Karpas-422 (cell line): ENCODE data around the gene LRRC27. TPM values are rescaled to one million over a fixed set of nuclear protein-coding genes. Genes with fewer than 3 reads are reported as not detected.

Experiments
- DNase-seq: peaks from one replicate; pipeline ENCODE4 v3.0.0-alpha.2; 2015
- H2AFZ ChIP-seq: fragments of 200-600 bp; sonication (generic); 2 replicates; pipeline ENCODE4 v1.6.1; 2014; ENCODE audit warnings: antibody characterized with exemption, low read length, mixed read lengths
- H3K27ac ChIP-seq: fragments of 200-600 bp; sonication (generic); 2 replicates; pipeline ENCODE4 v1.5.1; 2014; ENCODE audit warnings: mild to moderate bottlenecking, low read length, moderate library complexity
- H3K27me3 ChIP-seq: fragments of 200-600 bp; sonication (generic); 2 replicates; pipeline ENCODE4 v1.6.1; 2014; ENCODE audit warnings: low read length, mixed read lengths
- H3K36me3 ChIP-seq: fragments of 200-600 bp; sonication (generic); 2 replicates; pipeline ENCODE4 v1.6.1; 2014; ENCODE audit warnings: low read length, mixed read lengths; ENCODE audit not compliant: insufficient read depth
- H3K4me1 ChIP-seq: fragments of 200-600 bp; sonication (generic); 2 replicates; pipeline ENCODE4 v1.6.1; 2014; ENCODE audit warnings: mild to moderate bottlenecking, low read length, mixed read lengths
- H3K4me2 ChIP-seq: fragments of 200-600 bp; sonication (generic); 2 replicates; pipeline ENCODE4 v1.6.1; 2014; ENCODE audit warnings: low read length, low read depth, mild to moderate bottlenecking; ENCODE audit not compliant: poor library complexity, severe bottlenecking
- H3K4me3 ChIP-seq: fragments of 200-600 bp; sonication (generic); 2 replicates; pipeline ENCODE4 v1.5.1; 2014; ENCODE audit warnings: mild to moderate bottlenecking, antibody characterized with exemption, low read length, mixed read lengths
- H3K79me2 ChIP-seq: fragments of 200-600 bp; sonication (generic); 2 replicates; pipeline ENCODE4 v1.6.1; 2014; ENCODE audit warnings: mild to moderate bottlenecking, low read length, mixed read lengths
- H3K9ac ChIP-seq: fragments of 200-600 bp; sonication (generic); 2 replicates; pipeline ENCODE4 v1.6.0; 2014; ENCODE audit warnings: low read length
- H3K9me2 ChIP-seq: fragments of 200-600 bp; sonication (generic), shearing (Covaris generic); replicated peaks from 2 replicates; pipeline ENCODE4 v1.6.0; 2014; ENCODE audit warnings: mild to moderate bottlenecking, low read length, moderate library complexity; ENCODE audit not compliant: insufficient read depth
- H3K9me3 ChIP-seq: fragments of 300-700, 200-600 bp; sonication (generic); 2 replicates; pipeline ENCODE4 v1.6.1; 2014; ENCODE audit warnings: low read length, mixed read lengths
- H4K20me1 ChIP-seq: fragments of 200-600 bp; sonication (generic); 2 replicates; pipeline ENCODE4 v1.6.1; 2014; ENCODE audit warnings: mild to moderate bottlenecking, antibody characterized with exemption, low read length, low read depth; ENCODE audit not compliant: insufficient read depth
- total RNA-seq: library from RNA; depleted of rRNA; stranded (reverse); fragments of >200 nt; shearing (Covaris generic); gene quantifications from 2 replicates; pipeline ENCODE4 v1.2.3, GENCODE V29; 2014; ENCODE audit warnings: low replicate concordance

The LRRC27 gene
- total RNA-seq, 1 experiment from 2014 or later = 2.2 TPM

DNA sequence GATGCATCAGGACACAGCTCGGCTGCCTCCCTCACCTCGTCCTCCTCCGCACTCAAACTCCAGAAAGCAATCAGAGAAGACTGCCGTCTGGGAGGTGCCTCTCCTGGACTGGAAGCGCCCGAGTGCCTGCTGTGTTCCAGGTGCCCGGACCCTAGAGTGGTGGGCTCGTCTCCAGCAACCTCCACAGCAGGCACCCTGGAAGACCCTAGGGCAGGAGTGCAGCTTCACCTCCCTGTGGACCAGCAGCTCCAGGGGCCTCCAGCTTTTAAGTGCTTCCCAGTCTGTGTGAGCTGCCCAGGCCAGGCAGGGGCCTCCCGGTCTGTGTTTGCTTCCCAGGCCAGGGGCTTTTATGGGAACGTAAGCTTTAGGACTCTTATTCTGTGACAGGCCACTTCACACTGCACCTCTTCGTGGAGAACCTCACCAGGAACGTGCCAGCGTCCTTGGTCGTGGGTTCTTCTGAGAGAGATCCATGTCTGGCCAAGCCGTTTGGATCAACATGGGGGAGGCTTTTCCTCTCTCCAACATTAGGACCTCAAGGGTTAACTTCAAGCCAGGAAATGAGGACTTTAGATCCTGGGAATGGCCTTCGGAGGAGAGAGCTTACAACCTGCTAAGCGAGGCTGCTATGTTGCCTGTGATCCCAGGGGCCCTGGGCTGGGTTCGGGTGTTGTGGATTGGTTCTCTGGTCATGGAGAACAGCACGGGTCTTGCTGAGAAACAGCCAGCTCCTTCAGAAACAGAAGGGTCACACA lies 59.1 kb downstream of the LRRC27 start:
- Histone ChIP-seq H3K4me2 (no peak overlapping the region), H3K4me3 (no peak overlapping the region), H4K20me1 (no peaks in the 10 kb centered on the region), H3K79me2 (no peaks in the 10 kb centered on the region), H3K9me2 (no peaks in the 10 kb centered on the region), H3K36me3 (no peaks in the 10 kb centered on the region), H3K27ac (no peak overlapping the region), H3K9me3 (no peaks in the 10 kb centered on the region), H3K27me3 (no peaks in the 10 kb centered on the region), H2AFZ (no peak overlapping the region), H3K4me1 (peaks cover 6% of the 10 kb centered on the region), H3K9ac (no peak overlapping the region)
- DNase-seq = no peak

DNA sequence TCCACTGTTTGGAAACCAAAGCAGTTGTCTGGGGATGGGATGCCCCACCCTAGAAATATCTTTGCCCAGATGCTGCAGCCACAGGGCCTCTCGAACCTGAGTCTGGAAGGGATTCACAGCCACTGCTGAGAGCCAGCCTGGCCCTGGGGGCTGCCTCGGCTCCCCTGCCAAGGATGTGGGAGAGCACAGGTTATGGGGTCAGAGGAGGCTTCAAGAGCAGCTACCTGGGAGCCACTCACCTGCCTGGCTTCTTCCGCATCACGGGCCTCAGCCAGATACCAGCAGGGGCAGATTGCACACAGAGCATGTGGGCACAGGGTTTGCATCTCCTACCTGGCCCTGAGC lies 59.7 kb downstream of the LRRC27 start:
- Histone ChIP-seq H3K9me3 (no peaks in the 10 kb centered on the region), H3K4me1 (peaks cover 6% of the 10 kb centered on the region), H3K4me3 (no peak overlapping the region), H2AFZ (no peak overlapping the region), H3K4me2 (no peak overlapping the region), H3K27me3 (no peaks in the 10 kb centered on the region), H3K9me2 (no peaks in the 10 kb centered on the region), H3K9ac (no peak overlapping the region), H3K27ac (no peak overlapping the region), H3K36me3 (no peaks in the 10 kb centered on the region), H3K79me2 (no peaks in the 10 kb centered on the region), H4K20me1 (no peaks in the 10 kb centered on the region)
- DNase-seq = no peak

DNA sequence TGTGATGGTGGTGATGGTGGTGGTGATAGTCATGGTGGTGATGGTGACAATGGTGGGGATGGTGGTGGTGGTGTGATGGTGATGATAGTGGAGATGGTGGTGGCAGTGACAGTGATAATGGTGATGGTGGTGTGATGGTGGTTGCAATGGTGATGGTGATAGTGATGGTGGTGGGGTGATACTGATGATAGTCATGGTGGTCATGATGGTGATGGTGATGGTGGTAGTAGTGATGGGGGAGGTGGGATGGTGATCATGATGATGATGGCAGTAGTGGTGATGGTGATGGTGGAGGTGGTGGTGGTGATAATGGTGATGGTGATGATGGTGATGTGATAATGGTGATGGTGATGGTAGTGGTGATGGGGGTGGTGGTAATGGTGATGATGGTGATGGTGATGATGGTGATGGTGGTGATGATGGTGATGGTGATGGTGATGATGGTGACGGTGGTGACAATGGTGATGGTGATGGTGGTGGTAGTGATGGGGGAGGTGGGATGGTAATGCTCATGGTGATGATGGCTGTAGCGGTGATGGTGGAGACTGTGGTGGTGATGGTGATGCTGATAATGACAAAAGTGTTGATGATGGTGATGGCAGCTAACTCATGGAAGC lies 60.3 kb downstream of the LRRC27 start:
- Histone ChIP-seq H3K27ac (no peak overlapping the region), H3K36me3 (no peaks in the 10 kb centered on the region)
- no peak for DNase-seq

DNA sequence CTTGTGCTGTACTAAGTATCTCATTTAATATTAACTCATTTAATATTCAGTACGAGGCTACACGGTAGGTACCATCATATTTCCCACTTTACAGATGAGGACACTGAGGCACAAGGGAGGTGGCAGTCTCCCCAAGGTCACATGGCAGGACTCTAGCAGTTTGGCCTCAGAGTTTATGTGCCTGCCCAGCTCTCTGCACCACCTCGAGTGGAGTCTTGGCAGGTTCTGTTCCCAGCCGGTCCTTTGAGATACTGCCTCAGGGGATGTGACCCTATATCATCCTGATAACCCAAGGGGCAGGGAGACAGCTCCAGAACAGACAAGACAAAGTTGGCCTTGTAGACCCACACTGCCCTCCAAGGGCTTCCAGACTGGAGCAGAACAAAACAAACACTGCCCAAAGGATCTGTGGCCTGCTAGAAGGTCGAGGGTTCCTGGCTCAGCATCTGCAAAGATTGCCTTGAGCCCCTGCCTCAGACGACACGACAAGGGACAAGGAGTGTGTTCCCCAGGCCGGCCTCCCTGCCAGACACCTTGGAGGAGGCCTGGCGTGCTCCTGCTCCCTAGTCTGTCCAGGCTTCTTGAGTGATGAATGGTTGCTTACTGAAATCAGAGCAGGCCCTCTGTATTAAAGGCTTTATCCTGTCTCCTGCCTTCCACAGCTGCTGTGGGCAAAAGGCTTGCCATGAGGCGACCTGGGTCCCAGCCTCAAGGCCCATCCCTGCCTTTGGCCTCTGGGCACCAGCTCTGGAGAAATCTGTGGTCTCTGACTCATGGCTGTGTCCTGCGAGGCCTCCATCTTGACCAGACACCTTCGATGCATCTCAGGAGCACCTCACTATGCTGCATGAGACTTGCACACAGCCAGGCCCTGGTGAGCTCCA lies 61.1 kb downstream of the LRRC27 start:
- Histone ChIP-seq H3K9me2 (no peaks in the 10 kb centered on the region), H3K9ac (no peak overlapping the region), H4K20me1 (0 out of 2 replicates have a peak, but pooled peaks cover under 1% of the 10 kb centered on the region), H3K27ac (no peak overlapping the region), H3K4me2 (no peak overlapping the region), H3K79me2 (no peaks in the 10 kb centered on the region), H3K27me3 (no peaks in the 10 kb centered on the region), H3K4me3 (no peak overlapping the region), H3K4me1 (peaks cover 7% of the 10 kb centered on the region), H2AFZ (no peak overlapping the region), H3K36me3 (no peaks in the 10 kb centered on the region), H3K9me3 (no peaks in the 10 kb centered on the region)
- DNase-seq = no peak

More for the DNA sequence above, 60.3 kb downstream of the LRRC27 start:
- no peaks in the 10 kb centered on the region for H4K20me1 ChIP-seq
- no peaks in the 10 kb centered on the region for H3K27me3 ChIP-seq
- H2AFZ ChIP-seq = no peak overlapping the region
- no peaks in the 10 kb centered on the region for H3K79me2 ChIP-seq
- no peaks in the 10 kb centered on the region for H3K9me2 ChIP-seq
- no peaks in the 10 kb centered on the region for H3K9me3 ChIP-seq
- H3K4me1 ChIP-seq = peaks cover 6% of the 10 kb centered on the region
- no peak overlapping the region for H3K4me2 ChIP-seq
- no peak overlapping the region for H3K9ac ChIP-seq
- no peak overlapping the region for H3K4me3 ChIP-seq

DNA sequence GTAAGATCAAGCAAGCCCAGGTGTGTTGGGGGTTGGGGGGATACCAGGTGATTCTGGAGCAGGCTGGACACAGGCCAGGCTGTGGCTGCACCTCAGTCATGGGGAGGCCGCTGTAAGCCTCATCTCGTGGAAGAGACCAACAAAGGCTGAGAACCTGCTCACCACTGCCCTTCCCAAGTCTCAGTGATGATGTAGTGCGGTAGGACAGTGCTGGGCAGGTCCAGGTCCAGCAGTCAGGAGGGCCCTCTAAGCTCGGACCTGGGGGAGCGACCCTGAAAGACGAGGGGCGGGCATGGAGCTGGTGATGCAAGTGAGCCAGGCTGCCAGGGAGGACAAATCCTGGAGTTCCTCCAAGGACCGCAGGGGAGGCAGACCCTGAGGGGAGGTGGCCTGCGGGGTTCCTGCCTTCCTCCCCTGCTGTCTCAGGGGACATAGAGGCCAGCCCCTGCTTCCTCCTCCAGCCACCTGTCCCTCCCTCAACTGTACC lies 61.7 kb downstream of the LRRC27 start:
- Histone ChIP-seq H2AFZ (no peak overlapping the region), H3K79me2 (no peaks in the 10 kb centered on the region), H3K9me3 (no peaks in the 10 kb centered on the region), H4K20me1 (0 out of 2 replicates have a peak, but pooled peaks cover 4% of the 10 kb centered on the region), H3K9me2 (no peaks in the 10 kb centered on the region), H3K4me2 (no peak overlapping the region), H3K27me3 (no peaks in the 10 kb centered on the region), H3K36me3 (no peaks in the 10 kb centered on the region), H3K4me1 (peaks cover 12% of the 10 kb centered on the region), H3K4me3 (no peak overlapping the region), H3K9ac (no peak overlapping the region), H3K27ac (no peak overlapping the region)
- DNase-seq = no peak

DNA sequence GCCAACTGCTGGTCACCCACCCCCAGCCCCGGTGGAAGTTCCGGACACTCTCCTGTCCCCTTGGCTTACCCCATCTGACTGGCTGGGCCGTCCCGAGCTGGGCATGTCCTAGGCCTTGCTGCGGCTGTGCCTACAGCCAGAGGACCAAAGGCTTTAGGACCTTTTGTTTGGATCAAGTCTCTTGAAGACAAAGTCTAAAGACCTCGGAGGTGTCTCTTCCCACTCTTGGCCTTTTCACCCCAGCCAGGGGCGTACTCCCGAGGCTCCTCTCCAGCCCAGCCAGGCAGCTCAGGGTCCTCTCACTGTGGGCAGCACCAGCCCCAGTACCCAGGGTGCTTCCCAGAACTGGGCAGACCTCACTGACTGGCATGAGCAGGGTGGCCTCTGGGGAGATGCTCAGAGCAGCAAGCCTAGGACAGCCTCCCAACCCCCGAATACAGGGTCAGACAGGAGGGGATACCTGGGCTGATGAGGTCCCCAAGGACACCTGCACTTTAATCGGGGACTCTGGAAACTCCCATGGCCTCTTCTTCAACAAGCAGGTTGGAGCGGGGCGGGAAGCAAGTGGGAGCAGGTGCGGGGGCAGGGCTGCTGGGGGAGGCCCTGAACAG lies 62.3 kb downstream of the LRRC27 start:
- H3K9ac ChIP-seq = no peak overlapping the region
- peaks cover 18% of the 10 kb centered on the region for H3K4me1 ChIP-seq
- H3K27ac ChIP-seq = no peak overlapping the region
- peaks cover 4% of the 10 kb centered on the region; the same call in 1 of the 2 replicates for H4K20me1 ChIP-seq
- no peak for DNase-seq
- no peaks in the 10 kb centered on the region for H3K79me2 ChIP-seq
- no peak overlapping the region for H3K4me3 ChIP-seq
- no peaks in the 10 kb centered on the region for H3K27me3 ChIP-seq
- H3K9me3 ChIP-seq = no peaks in the 10 kb centered on the region
- H3K4me2 ChIP-seq = no peak overlapping the region
- H2AFZ ChIP-seq = no peak overlapping the region
- no peaks in the 10 kb centered on the region for H3K36me3 ChIP-seq
- H3K9me2 ChIP-seq = no peaks in the 10 kb centered on the region

DNA sequence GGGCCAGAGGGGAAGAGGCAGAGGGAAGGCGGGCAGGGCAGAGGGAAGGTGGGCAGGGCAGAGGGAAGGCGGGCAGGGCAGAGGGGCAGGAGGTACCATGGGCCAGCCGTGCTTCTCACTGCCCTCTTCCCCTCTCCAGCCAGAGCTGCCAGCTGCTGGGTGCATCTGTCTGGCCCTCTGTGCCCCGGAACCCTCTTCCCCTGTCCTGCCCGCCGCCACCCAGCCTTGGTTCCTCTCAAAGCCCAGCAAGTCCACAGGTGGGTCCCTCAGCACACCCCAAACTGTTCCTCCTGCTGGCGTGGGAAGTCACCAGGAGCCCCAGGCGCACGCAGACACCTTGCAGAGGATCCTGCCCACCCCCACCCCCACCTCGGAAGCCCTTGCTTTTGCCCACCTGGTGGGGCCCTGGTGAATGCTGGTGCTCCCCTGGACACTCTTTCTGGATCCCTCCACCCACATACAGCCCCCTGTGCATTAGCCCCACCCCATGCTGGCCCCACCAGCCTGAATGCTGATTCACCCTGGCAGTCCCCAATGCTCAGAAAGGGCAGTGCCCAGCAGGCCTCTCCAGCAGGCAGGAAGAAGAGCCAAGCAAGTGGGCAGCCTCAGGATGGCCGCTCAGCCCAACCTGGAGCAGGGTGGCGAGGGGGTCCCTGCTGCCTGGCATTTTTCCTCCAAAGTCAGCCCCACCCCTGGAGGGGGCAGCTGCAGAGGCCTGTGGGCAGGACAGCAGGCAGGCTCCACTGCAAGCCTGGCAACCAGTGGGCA lies 63.1 kb downstream of the LRRC27 start:
- H3K27me3 ChIP-seq = no peaks in the 10 kb centered on the region
- peaks cover 20% of the 10 kb centered on the region for H3K4me1 ChIP-seq
- no peak overlapping the region for H3K27ac ChIP-seq
- no peak overlapping the region for H2AFZ ChIP-seq
- H3K9ac ChIP-seq = no peak overlapping the region
- no peak for DNase-seq
- H3K4me3 ChIP-seq = no peak overlapping the region
- H3K79me2 ChIP-seq = no peaks in the 10 kb centered on the region
- no peak overlapping the region for H3K4me2 ChIP-seq
- no peaks in the 10 kb centered on the region for H3K36me3 ChIP-seq
- no peaks in the 10 kb centered on the region for H3K9me3 ChIP-seq
- H4K20me1 ChIP-seq = peaks cover 12% of the 10 kb centered on the region; the same call in 1 of the 2 replicates
- no peaks in the 10 kb centered on the region for H3K9me2 ChIP-seq
